HG02938 (cell line): ENCODE data around the gene NUP214.
"Not testable (repeated sequence)": the region's sequence is repeated elsewhere in the genome, so short reads cannot be mapped to it uniquely, and the experiment has no call there.

Source experiments
- ATAC-seq: cut with Tn5 transposase; IDR thresholded peaks from one replicate; pipeline ENCODE4 v1.9.1; 2021; ENCODE audit warnings: mild to moderate bottlenecking, moderate library complexity; ENCODE audit not compliant: unreplicated experiment

The NUP214 gene

DNA sequence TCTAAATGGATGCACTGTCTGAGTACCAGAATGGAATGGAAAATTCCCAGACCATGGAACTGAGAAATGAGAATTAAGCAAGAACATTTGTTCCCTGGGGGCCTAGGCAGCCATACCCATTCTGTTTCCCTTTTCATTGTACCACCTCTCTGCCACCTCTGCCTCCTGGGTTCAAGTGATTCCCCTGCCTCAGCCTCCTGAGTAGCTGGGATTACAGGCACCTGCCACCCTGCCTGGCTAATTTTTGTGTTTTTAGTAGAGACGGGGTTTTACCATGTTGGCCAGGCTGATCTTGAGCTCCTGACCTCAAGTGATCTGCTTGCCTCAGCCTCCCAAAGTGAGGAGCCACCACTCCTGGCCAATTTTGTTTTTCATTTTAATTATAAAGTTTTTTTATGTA lies 33.3 kb downstream of the NUP214 start:
- not testable (repeated sequence) for ATAC-seq

DNA sequence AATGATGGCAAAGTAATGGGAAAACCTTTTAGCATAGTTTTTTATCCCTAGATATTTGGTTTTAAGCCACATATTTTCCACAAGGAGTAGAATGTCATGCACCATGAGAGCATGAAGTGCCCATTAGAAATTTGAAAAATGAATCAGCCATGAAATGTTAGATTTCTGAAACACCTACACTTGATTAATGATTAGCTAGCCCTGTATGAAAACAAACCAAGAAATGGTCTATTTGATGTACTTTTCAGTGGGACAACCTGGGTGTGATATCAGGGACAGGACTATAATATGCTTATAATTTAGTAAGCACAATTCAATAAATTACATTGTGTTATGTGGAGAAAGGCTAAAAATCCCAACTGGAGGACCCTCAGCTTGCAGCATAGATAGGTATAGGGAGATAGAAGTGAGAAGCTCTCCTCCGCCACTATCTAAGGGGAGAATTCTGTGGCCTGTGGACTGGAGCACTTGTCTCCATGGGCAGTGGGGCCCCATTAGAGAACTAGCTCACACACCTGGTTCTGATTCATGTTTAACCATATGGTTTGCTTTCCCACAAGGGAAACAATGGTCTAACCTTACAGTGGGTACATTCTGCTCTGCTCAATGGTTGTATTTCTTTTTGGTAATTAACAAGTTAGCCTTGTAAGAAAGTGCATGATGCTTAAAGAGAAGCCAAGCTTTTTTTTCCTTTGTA lies 35.2 kb downstream of the NUP214 start:
- ATAC-seq = no peak

DNA sequence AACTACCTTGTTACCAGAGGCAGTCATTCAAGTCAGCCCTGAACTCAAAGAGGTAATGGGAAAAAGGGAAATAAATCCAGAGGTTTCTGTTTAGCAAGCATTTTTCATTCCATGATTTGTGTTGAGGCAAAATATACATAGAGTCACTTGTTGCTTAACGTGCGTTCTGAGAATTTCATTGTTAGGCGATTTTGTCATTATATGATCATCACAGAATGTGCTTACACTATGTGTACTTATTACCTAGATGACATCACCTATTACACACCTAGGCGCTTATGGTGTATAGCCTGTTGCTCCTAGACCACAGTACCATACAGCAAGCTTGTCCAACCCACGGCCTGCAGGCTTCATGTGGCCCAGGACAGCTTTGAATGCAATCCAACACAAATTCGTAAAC lies 36.2 kb downstream of the NUP214 start:
- ATAC-seq = no peak

DNA sequence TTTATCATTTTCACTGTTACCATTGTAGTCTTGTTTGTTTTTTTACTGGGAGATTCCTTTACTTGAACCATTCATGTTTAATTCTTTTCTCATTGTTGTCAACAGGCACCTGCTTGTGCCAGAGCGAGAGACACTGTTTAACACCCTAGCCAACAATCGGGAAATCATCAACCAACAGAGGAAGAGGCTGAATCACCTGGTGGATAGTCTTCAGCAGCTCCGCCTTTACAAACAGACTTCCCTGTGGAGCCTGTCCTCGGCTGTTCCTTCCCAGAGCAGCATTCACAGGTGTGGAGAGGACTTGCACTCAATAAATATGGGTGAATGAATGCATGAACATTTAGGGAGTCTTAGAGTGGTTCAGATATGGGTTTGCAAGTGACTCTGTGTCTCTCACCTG lies 37.5 kb downstream of the NUP214 start:
- ATAC-seq = no peak

DNA sequence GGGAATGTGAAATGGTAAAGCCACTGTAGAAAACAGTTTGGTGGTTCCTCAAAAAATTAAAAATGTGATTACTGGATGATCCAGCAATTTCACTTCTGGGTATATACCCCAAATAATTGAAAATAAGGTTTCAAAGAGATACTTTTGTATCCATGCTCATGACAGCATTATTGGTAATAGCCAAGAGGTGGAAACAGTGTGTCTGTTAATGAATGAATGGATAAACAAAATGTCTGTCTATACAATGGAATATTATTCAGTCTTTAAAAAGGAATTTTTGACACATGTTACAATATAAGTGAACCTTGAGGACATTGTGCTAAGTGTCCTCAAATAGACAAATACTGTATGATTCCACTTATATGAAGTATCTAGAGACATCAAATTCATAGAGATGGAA lies 40.1 kb downstream of the NUP214 start:
- no peak for ATAC-seq

DNA sequence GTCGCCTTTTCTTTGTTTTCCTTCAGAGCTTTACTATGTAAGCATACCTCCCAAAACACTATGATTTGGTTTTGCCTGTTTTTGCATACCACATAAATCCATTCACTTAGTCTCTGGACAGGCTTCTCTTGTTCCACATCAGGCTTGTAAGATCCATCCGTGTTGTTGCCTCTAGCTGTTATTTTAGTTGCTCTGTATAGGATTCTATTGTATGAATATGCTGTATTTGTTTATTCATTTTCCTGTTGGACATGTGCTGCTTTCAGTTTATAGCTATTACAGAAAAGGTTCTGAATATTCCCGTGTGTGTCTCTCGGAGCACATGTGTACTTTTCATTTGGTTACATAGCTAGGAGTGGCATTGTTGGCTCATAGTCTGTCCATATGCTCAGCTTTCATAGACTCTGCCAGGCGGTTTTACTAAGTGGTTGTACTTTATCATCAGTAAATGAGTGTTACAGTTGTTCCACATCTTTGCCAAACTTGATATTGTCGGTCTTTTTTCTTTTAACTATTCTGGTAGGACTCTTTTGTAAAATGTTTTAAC lies 41.8 kb downstream of the NUP214 start:
- no peak for ATAC-seq

DNA sequence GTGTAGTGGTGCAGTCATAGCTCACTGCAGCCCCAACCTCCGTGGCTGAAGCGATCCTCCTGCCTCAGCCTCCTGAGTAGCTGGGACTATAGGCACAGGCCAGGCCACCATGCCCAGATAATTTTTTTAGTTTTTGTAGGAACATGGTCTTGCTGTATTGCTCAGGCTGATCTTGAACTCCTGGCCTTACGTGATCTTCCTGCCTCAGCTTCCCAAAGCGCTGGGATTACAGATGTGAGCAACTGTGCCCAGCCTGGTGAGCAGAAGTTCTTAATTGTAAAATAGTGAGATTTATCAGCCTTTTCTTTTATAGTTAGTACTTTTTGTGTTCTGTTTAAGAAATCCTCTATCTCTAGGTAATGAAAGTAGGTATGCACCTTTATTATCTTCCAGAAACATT lies 42.5 kb downstream of the NUP214 start:
- no peak for ATAC-seq

DNA sequence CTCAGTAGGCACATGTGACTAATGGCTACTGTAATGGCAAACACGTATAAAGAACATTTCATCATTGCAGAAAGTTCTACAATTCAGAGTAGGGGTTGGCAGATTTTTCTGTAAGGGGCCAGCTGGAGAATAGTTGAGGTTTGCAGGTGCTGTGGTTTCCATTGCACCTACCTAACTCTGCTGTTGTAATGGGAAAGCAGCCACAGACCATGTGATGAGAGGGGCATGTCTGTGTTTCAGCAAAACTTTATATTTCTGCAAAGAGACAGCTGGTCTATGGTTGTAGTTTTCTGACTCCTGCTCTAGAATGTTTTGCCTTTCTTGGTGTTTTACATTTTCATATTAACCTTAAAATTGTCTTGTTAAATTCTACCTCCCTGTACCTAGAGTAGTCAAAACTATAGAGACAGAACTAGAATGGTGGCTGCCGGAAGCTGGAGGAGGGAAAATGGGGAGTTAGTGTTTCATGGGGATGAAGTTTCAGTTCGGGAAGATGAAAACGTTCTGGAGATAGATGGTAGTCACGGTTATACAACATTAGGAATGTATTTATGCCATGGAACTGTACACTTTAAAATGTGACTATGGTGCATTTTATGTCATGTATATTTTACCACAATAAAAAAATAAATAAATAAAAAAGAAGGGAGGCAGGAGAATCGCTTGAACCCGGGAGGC lies 44.3 kb downstream of the NUP214 start:
- no peak for ATAC-seq

DNA sequence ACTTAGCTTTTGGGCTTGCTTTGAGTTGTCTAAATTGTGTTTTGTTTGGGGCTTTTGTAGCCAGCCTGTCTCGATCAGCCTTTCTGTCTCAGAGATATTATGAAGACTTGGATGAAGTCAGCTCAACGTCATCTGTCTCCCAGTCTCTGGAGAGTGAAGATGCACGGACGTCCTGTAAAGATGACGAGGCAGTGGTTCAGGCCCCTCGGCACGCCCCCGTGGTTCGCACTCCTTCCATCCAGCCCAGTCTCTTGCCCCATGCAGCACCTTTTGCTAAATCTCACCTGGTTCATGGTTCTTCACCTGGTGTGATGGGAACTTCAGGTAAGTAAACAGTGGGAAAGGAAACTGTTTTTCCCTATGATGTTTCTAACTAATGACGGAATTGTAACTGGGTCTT lies 48.6 kb downstream of the NUP214 start:
- no peak for ATAC-seq

DNA sequence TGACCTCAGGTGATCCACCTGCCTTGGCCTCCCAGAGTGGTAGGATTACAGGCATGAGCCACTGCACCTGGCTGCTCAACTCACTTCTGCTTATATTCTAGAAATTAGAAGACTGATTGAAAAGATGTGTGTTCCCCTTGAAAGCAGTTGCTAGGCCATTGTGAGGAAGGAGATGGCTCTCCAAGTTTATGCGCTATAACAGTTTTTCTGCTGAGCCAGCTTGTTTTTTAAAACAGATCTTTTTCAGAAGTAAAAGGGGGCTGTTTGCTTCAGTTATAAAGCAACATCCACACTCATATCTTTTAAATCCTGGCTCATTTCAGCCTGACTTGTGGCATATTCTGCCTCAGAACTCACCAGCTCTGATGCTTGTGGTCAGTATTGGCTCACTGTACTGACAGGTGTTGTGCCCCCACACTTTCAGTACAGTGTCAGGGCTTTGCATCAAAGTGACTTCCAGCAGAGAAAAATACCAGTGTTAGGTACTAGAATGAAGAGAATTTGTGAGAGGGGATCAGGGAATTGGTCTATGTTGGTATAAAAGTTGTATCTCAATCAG lies 49.4 kb downstream of the NUP214 start:
- no peak for ATAC-seq

DNA sequence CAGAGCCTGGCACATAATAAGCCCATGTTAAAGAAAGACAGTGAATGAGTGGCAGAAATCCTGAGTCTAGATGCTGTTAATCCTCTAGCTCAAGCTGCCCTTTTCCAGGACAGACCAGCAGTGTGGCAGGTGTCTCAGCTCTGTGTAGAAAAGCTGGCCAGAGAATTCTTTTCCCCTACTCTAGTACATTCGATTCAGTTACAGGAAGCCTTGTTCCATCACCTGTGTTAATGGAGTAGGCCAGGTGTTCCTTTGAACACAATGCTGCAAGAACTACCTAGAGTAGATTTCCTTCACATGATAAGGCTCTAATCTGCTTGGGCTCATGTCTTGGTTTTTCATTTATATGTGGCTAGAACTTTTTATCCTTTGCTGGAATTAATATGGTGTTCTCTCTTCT lies 52.5 kb downstream of the NUP214 start:
- no peak for ATAC-seq

DNA sequence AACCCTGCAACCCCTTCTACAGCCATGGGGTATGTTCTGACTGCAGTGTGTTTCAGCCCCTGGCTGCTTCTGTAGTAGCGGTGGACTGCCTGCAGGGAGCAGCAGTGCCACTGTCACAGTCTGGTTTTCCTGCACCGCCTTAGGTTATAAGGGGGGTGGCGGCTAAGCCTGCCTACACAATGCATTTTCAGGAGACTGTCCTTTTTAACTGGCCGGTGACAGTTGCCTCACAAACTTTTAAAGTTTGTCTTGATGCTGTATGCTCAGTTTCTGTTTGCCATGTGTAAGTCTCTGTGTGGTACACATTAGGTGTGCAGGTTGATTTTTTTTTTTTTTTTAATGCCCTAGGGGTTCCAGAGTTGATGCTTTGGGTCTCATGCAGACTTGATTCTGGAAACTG lies 53.0 kb downstream of the NUP214 start:
- no peak for ATAC-seq

DNA sequence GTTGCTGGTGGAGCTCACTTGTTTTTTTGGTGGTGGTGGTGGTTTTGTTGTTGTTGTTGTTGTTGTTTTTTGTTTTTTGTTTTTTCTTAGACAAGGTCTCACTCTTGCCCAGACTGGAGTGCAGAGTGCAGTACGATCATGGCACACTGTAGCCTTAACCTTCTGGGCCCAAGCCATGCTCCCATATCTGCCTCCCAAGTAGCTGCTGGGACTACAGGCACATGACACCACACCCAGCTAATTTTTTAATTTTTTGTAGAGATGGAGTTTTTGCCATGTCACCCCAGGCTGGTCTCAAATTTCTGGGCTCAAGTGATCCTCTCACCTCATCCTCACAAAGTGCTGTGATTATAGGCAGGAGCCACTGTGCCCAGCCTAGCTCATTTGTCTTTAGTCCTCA lies 53.5 kb downstream of the NUP214 start:
- no peak for ATAC-seq

DNA sequence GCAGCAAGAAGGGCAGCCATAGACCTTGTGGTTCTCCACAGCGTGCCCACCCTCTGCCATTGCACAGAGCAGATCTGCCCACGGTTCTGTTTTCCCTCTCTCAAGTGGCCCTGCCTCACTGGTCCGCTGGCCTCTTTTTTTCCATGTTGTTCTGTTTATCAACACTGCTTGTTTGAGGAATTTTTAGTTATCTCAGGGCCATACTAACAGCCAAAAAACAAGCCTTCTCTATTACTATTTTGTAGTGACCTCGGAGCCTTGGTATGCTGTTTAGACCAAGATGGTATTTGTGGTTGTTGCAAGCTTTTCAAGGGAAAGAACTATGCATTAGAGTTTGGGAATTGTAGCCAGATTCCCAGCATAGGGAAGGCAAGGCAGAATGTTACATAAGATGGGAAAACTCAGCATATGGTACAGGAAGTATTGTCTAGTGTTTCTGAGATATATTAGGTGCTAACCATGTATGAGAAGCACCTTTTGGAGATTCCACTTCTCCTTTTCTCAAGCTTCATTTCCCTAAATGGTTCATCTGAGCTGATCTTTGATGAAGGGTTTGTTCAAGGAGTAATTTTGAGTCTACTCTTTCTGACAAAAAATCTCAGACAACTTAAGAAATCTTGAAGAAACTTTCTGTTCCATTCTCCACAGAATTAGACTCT lies 54.3 kb downstream of the NUP214 start:
- no peak for ATAC-seq

DNA sequence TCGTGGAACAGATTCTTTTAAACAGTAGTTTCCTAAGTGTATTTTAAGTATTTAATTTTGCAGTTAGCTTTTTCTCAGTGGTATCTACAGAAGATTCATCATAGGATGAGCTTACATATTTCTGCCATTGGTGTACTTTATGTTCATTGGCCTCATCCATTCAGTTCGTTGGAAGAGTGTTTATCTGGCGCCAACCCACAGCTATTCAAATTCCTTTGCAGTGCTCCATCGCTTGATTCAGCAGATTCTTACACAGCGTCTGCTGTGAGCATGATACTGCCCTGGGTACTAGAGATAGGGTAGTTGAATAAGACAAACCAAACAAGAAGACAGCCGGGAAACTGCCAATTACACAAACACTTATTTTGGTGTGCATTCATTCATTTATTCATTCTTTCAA lies 55.1 kb downstream of the NUP214 start:
- ATAC-seq = no peak

DNA sequence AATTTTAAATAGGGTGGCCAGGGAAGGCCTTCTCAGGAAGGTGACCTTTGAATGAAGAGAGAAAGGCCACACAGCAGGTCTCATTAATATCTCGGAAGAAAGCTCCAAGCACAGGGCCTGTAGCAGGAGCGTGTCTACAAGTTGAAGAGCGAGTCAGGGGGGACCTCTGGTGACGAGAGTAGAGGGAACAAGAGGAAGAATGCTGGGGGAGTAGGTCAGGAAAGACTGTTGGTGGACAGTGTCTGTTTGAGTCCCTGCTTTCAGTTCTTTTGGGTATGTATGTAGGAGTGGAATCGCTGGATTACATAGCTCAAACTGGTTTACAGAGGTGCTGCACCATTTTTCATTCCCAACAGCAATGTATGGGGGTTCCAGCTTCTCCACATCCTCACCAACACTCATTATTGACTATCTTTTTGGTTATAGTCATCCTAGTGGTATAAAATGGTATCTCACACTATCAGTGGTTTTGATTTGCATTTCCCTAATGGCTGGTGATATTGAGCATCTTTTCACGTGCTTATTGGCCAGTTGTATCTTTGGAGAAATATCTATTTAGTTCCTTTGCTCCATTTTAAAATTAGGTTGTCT lies 55.8 kb downstream of the NUP214 start:
- no peak for ATAC-seq

DNA sequence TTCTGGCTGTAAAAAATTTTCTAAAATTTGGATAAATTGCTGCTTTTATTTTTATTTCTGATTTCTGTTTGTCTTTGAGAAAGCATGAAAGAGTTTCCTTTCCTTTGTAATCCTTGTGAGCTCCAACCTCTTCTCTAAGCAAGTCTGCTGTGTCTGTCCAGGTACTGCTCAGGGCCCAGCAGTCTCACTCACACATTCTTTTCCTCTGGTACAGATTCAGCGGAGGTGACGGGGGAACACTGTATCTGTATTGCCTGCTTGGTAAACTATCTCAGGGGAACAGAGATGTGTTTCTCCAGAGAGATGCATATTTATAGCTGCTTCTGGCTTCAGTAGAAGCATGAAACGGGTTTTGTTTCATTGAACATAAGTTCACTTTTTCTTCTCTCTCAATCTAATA lies 60.5 kb downstream of the NUP214 start:
- ATAC-seq = no peak

DNA sequence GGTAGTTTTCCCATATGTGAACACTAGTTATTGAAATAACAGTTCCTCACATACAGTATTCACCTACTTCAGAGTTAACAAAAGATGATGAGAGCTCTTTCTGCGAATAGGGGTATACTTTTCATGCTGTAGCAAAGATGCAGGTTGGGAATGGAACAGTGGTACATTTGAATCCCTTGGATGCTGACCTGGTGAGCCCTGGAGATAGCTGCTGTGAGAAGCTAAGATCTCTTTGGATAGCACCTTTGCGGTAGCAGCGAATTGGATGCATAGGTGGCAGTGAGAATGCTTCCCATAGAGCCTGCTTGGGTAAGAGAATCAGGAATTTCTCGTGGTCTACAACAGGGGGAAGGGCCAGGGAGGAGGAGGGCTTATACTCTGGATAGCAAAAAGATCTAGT lies 61.2 kb downstream of the NUP214 start:
- ATAC-seq = no peak

DNA sequence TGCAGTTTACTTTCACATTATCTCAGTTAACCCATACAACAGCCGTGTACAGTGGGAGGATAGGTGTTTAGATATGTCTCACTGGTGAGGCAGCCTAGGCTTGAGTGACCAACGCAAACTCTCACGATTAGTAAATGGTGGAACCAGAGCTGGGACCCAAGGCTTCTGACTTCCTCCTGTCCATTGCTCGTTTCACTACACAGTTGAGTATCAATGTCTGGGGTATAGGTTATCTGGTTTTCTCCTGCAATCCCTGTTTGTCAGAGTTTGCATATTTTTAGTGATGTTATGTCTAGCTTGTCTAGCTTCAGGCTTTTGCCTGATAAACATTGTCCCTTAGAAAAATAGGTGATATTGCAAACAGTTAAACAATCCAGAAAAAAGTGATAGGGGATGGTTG lies 62.6 kb downstream of the NUP214 start:
- no peak for ATAC-seq

DNA sequence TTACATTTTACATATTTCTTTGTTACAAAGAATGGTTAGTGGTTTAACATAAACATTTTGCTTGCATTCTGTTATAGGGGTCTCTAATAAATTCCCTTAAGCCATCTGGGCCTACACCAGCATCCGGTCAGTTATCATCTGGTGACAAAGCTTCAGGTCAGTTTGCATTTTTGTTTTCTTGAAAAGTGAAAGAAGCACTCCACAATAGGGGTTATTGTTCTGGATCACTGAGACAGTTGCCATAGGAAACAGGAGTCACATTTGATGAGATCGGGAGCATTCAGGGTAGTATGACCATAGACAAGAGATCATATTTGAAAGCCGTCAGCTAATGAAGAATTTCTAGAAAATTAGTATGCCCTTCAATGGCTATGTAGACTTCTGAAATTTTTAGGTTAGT lies 63.6 kb downstream of the NUP214 start:
- ATAC-seq = no peak

DNA sequence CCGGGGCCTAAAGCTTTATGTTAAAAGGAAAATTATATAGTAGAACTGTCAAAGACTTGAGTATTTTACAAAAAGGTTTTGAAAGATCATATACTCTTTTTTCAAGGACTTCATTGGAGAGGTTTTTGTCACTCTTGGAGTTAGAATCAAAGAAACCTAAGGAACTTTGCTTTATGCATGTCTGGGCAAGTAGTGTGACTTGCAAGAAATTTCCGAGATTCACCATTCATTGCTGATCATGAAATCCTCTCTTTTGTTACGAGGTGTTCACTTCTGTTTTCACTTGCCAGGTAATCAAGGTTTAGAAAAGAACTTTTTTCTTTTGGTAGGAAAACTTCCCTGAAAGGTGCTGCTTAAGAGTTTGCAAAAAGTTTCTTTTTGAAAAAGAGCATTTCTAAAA lies 64.8 kb downstream of the NUP214 start:
- no peak for ATAC-seq
